HG02642 (cell line): ENCODE results near the gene PTPRK.

ENCODE experiments used
- ATAC-seq: cut with Tn5 transposase; IDR thresholded peaks from one replicate; pipeline ENCODE4 v1.9.1; 2021; ENCODE audit warnings: mild to moderate bottlenecking; ENCODE audit not compliant: unreplicated experiment, poor library complexity

Gene PTPRK

DNA sequence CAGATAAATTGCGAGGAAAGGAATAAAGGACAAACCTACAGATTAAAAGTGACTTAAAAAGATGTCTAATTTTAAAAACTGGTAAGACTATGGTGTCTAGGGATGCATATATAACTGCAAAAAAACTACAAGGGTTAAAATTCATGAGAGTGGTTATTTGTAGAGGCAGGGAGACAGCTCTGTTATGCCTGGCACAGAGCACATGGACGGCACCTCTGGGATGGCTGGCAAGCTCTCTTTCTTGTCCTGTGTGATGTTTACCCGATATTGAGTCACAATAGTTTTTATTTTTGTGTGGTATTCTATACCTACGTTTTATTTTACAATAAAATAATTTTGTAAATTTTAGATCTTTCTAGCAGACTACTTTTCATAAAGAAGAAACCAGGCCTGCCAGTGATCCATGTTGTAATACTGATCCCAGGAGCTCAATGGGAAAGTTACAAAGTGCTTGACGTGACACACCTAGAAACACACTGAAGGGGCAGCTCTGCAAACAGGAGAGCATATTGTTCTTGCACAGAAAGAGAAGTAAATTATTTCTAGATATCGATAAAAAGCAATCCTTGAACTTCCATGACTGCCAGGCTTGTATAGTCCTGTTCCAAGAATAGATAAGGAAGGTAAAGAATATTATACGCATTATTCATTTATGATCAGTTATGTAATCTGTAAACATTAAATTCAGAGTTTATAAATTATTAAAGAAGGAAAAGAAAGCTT, 290.0 kb downstream of the PTPRK start:
- ATAC-seq: no peak

DNA sequence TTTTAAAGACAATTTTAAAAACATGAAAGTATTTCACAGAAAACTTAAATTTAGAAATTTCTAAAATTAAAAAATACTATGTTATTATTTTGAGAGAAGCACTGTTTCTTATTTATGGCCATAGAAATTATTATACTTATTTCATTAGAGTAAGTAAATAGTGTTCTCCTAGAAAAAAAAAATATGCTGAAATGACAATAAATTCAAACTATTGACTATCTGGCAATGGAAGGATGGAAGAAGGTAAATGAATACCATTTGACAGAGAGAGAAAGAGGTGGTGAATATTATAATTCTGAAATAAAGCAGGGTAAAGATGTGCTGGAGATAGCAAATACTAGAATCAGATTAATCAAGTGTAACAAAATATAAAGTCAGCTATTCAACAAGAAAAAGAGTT, 294.8 kb downstream of the PTPRK start:
- no peak for ATAC-seq

DNA sequence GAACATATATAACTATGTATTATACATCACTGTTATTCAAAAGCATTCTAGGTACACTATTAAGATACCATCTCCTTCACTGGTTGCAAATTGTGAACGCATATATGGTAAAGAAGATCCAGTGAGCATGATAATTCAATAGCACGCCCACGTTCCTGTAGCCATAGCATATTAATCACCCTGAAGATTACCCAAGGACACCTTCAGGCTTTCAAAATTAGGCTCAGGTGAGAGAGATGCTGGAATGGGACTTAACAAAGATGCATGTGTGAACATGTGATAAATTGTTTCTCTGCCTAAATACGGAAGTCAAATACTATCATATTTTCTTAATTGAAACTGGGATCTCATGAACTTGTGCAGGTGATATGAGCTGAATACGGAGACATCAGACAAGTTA, 303.5 kb downstream of the PTPRK start:
- ATAC-seq: no peak

DNA sequence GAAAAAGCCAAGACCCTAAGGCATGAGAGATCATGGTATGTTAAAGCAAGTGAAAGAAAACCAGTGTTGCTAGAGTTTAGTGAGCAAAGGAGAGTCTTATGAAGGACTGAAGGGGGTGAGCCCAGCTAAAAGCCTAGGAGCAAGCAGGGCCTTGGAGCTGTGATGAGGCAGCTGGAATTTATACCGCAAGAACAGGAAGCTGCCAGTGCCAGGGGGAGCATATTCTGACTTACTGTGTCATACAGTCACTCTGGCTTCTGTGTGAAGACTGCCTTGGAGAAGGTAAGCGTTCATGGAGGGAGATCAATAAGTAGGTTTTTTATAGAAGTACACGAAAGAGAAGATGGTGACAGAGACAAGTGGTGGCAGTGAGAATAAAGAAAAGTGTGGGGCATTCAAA, 310.6 kb downstream of the PTPRK start:
- no peak for ATAC-seq

DNA sequence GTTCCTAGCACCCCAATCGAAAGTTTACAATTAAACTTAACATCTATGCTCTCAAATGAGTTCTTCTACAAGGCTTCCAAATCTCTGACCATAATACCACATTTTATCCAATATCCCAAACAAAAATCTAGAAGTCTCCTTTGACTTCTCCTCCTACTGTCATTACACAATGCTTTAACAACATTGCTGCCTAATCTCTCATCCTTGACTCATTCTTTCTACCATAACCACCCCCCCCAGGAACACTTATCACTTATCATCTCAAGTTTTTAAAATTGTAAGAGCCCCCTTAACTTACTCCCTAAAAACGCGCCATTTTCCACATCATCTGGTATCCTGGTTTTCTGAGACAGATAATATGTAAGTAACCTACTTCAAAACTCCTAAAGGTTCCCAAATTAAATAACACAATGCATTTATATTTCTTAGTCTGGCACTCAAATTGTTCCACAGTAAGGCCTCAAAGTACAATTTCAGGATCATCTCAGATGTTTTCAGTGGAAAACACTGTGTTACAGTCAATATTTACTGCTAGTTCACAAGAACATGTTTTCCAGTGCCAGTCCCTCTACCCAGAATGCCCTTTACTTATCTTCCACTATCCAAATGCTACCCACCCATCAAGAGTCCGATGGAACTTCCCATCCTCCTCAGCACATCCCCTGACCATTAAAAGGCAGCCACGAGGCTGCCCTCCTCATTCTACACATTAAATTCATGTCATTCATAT, 311.4 kb downstream of the PTPRK start:
- ATAC-seq: no peak

DNA sequence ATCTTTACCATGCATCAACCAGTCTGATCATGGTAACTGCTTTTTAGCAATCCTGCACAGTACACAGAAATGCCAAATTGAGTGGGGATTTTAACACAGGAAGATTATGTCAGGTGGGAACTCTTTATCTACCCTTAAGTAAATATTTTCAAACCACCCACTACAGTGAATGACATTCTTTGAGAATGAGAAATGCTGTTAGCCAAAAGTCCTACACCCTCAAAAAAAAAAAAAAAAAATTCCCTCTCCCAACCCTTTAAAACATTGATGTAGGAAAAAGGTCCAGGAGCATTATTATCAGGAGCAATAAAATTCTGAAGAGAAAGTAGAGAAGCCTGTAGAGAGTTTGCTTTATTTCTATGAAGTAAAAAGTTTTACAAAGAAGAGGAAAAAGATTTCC, 312.3 kb downstream of the PTPRK start:
- ATAC-seq: no peak

DNA sequence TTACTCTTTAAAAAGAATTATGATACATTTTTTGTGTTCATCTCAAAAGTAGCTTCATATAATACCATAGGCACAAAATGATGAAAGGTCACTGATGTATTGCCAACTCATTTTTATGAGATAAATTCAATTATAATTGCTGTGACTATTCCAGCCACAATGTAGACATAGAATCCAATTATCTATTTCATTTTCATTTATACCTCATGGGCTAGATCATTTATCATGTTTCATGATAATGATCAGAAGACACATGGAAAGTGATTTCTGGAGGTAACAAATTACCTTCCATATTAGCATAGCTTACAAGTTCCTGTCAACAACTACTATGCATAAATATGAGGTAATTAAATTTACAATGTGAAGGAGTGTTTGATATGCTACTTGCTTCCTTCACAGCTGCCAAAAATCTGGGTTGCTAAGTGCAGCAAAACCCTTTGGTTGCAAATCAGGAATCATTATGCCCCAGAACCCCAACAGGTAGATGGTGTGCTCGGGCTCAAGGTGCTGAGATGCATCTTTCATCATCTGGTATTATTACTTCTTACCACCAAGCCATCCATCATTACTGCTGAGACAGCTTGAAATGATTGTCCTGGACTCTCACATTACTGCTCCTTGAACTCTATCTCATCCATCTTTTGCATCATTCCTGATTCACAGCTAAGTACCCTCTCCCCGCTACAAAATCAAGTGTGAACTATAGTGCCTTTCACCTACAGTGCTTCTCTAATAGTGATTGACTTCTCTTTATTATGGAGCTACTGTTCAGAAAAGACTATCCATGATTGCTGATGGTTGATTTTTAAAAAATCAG, 313.6 kb downstream of the PTPRK start:
- no peak for ATAC-seq

DNA sequence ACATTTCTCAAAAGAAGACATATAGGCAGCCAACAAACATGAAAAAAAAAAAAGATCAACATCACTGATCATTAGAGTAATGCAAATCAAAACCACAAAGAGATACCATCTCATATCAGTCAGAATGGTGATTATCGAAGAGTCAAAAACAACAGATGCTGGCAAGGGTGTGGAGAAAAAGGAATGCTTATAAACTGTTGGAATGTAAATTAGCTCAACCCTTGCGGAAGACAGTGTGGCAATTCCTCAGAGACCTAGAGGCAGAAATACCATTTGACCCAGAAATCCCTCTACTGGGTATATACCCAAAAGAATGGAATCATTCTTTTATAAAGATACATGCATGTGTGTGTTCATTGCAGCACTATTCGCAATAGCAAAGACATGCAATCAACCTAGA, 315.8 kb downstream of the PTPRK start:
- ATAC-seq: no peak

DNA sequence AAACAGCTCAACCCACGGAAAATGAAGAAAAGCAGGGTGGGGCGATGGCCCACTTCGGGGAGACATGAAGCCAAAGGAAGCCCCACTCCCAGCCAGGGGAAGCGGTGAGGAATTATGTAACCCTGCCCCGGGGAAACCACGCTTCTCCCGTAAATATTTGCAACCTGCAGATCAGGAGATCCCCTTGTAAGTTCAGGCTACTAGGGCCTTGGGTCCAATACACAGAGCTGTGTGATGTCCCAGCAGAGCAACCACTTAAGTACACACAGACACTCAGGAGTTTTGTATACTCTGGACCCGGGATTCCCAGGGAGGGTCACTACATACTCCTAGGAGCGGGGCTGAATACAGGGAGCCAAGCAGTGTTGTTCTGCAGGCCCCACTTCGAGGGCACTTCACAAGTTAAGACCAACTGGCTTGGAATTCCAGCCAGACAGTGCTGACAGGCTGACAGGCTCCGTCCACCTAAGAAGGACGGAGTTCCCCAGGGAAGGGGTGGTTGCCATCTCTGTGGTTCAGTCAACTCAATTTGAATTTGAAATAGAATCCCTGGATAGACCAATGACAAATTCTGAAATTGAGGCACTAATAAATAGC, 318.1 kb downstream of the PTPRK start:
- no peak for ATAC-seq

DNA sequence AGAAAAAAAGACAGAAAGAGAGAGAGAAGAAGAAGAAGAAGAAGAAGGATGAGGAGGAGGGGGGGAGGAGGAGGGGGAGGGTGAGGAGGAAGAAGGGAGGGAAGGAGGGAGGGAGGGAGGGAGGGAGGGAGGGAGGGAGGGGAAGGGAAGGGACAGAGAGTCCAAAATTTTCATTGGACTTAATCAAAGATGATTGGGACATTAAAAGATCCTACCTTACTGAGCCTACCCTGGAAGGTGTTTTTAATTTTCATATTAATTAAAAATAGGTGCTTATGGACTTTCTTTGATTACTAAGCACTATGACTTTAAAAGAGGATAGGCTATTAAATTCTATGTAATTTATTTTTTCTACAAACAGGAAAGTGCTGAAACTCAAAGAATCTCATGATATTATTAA, 319.6 kb downstream of the PTPRK start:
- no peak for ATAC-seq

DNA sequence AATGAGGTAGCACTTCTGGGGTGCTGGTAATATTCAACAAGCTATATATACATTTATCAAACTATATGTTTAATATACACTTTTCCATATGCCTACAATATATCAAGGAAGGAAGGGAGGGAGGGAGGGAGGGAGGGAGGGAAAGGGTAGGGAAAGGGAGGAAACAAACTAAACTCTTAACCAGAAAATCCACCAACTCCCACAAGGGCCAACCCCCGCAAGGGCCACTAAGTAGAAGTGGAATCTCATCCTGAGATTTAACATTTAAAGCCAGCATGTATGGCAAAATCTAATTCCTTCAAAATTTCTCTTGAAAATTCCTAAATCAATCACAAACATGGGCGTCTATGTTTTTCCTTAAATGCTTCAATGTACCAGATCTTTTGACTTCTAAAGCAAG, 320.9 kb downstream of the PTPRK start:
- ATAC-seq: no peak

DNA sequence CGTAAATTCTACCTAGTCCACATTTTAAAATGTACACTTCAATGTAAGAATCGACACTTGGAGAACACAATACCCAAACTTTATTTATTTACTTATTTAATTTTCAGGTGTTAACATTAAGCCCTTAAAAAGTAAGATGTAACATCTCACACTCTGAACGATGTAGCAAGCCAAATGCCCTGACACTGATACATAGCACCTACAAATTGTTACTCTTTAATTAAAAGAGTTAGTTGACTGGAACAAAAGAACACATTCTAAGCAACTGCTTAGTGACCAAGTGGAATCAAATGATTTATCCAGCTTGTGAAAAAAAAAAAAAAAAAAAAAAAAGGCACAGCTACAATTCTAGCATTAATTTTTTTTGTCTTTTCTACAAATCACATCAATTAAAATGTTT, 327.4 kb downstream of the PTPRK start:
- no peak for ATAC-seq

DNA sequence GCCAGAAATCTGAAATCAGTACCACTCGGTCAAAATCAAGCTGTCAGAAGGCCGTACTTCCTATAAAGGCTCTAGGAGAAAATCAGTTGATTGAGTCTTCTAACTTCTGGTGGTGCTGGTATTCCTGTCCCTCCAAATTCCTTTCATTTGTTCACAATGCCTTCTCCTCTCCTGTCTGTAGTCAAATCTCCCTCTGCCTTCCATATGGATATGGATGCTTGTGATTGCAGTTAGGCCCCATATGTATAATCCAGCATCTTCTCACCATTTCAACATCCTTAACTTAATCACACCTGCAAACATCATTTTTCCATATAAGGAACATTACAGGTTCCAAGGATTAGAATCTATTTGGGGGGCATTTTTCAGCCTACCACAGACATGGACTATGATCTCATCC, 331.7 kb downstream of the PTPRK start:
- no peak for ATAC-seq

DNA sequence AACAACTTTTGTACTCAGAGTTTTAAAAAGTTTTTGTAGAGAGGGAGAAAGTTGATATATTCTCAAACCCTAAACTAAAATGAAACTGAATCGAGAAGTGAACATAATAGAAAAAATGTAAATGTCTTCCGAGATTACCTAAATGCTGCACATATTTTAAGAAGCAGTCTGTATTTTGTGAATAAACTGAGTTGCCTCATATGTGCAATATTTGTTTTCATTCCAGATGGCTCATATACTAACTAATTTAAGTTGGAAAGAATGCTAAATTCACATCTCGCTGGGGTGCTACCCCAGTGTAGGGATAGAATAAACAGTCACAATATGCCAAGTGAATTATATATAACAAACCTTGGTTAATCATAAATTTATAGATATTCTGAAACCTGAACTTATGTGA, 333.7 kb downstream of the PTPRK start:
- no peak for ATAC-seq

DNA sequence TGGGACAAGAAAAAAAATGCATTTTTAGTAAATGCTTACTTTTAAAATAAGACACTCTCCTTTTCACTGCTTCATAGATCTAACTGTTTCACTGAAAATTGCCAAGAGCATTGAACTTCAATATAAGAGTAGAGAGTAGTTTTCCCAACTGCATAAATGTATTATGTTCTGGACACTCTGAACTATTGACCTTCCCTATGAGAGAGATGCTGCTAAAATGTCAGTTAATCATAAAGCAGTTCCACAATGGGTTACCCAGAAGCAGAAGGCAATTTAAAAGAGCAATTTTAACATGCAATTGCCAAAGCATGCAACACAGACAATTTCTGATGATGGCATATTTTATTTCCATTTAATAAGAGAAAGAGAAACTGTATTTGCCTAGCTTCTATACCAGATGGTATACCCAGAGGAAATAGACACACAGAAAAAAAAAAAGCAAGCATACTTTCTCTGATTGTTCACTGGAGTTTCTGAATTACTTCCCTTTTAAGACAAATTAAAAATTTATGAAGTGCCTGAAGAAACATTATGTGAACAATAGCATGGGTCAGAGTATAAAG, 340.4 kb downstream of the PTPRK start:
- no peak for ATAC-seq

DNA sequence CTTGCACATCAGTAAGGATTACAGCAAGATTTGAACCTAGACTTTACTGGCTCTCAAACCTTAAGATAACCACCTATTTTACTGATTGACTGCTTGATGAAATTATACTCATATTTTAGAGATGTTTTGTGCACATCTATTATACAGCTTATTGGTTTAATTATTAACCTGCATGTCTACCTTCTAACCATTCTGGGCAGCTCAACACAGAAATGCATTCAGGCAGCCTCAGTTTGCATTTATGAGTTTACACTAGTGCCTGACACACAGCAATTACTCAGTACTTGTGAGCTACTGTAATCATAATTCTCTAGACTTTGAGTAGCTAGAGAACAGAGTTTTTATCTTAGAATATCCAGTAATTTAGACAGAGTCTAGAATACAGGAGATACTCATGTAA, 345.7 kb downstream of the PTPRK start:
- no peak for ATAC-seq

DNA sequence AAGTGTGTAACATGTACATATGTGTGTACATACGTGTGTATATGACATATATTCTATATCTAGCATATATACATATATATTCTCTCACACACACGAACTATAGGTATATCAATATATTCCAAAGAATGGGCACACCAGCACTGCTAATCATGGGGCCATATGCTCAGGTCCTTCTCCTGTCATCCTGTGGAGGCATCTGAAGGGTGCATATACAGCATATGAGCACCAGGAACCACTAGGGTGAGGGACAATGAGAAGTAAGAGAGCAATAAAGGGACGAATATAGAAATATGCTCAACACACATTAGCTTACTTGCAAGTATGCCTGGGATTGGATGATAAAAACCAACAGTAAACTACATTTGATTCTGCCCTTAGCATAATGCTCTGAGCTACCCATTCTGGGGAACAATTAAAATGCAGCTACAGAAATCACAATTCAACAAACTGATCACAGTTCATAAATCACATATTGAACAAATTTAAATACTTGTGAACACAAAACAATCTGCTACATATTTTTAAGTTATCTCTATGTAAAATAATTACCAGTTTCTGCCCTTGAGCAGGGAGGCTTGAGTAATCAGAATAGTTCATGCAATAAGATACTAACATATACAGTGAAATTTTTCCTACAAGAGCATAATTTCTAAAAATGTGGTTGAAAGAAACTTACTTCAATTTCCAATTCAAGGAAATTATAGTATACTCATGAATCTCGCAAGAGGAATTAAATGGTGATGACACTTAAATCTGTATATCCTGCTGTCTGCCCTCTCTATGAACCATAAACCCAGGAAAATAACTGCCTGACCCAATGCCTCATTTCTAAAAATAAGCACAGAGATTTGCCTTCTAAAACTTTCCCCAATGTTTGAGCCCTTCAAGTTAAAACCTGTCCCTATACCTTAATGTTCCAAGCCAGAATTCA, 347.4 kb downstream of the PTPRK start:
- ATAC-seq: no peak

DNA sequence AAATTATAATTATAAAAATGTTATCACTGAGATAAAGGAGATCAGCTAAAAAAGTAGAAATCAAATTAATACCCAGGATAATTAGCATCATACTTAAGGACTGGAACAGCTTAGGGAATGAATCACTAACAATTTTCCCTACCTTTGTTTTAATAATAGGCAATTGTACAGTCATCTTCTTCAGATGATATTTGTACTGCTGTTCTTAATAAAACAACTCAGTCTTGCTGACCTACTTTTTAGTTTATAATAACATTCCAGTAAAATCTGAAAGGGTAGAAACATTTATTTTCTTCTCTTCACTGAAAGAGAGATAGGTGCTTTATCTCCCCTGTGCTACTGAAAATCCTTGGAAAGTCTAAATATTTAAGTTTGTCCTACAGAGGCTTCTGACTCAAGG, 348.3 kb downstream of the PTPRK start:
- ATAC-seq: no peak

DNA sequence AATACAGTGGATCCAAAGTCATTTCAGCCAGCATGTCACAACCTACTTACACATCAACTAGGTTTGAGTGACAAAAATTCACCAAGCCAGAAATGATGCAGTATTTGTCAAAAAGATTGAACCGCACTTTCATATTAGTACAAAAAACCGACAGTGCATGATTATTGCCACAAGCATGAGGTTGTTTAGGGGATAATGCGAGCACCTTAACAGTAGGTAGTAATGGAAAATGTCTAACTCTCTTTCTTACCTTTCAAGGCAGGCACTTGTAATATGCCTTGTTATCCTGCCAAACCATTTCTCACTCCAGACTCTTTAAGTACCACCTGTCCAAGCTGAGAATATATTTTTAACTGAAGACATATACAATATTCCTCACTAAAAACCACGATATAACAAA, 349.2 kb downstream of the PTPRK start:
- ATAC-seq: no peak

DNA sequence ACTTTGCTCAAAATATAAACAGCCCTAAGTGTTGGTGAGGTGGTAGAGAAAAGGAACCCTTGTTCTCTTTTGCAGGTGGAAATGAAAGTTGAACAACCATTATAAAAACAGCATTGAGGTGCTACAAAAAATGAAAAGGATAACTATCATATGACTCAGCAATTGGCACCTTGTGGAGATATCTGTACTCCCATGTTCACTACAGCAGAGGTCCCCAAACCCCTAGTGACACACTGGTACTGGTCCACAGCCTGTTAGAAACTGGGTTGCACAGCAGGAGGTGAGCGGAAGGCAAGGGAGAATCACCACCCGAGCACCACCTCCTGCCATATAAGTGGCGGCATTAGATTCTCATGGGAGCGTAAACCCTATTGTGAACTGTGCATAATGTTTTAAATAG, 352.2 kb downstream of the PTPRK start:
- ATAC-seq: no peak
